A549 (cell line): ENCODE measurements around the gene PMEL.

Experiments
- BCL3 ChIP-seq: fragments of >200 bp; sonication (Bioruptor Twin); formaldehyde crosslinking; IDR thresholded peaks from 3 replicates; pipeline ENCODE4 v1.6.1; 2016
- CTCF ChIP-seq: fragments of >200 bp; sonication (Bioruptor Twin); formaldehyde crosslinking; IDR thresholded peaks from 3 replicates; pipeline ENCODE4 v1.5.1; 2016
- EP300 ChIP-seq, 2 experiments: fragments of >200 bp; sonication (Bioruptor Twin); formaldehyde crosslinking; IDR thresholded peaks; 2 replicates in 1 of 2; 3 replicates in 1 of 2; pipeline ENCODE4 v1.6.1; 2016 to 2017
- HMGXB4 ChIP-seq: fragments of 250-450 bp; sonication (Bioruptor Pico); IDR thresholded peaks from 2 replicates; pipeline ENCODE4 v1.5.0; 2021; ENCODE audit warnings: mild to moderate bottlenecking, moderate library complexity, borderline replicate concordance
- KDM1A ChIP-seq: fragments of 200-600 bp; sonication (generic); IDR thresholded peaks from 2 replicates; pipeline ENCODE4 v1.6.1; 2016; ENCODE audit warnings: low read depth, mild to moderate bottlenecking
- POLR2A ChIP-seq: IDR thresholded peaks from 2 replicates; pipeline ENCODE4 v1.6.1; 2012; ENCODE audit warnings: mild to moderate bottlenecking, low read length
- POLR2AphosphoS2 ChIP-seq: conservative IDR thresholded peaks from 2 replicates; pipeline ENCODE4 v1.6.1; 2012; ENCODE audit warnings: low read length, improper control_type of control experiment, inconsistent platforms
- RNF2 ChIP-seq: fragments of 200-600 bp; sonication (generic); IDR thresholded peaks from 2 replicates; pipeline ENCODE4 v1.6.1; 2016; ENCODE audit warnings: low read depth, mild to moderate bottlenecking, antibody characterized with exemption, moderate library complexity, borderline replicate concordance
- ZSCAN20 ChIP-seq: fragments of 250-450 bp; sonication (Bioruptor Pico); IDR thresholded peaks from 2 replicates; pipeline ENCODE4 v1.8.0; 2022; ENCODE audit warnings: mild to moderate bottlenecking, moderate library complexity

- TF ChIP-seq CTCF: no peak
- TF ChIP-seq BCL3: no peak
- no peak for TF ChIP-seq POLR2AphosphoS2
- TF ChIP-seq EP300 (IDR thresholded peaks at IDR 0.05): no peak
- TF ChIP-seq KDM1A: no peak
- no peak for TF ChIP-seq RNF2
- TF ChIP-seq POLR2A: no peak
- no peak for TF ChIP-seq ZSCAN20
- TF ChIP-seq HMGXB4 (CRISPR knock-in tag): no peak
Observed at GRCh38 chr12:55995366-55995765, 29.5 kb upstream of the PMEL start.
